Mesendoderm (in vitro differentiated cells): ENCODE measurements around the gene RXRA.

Experiments used
- DNase-seq: peaks from one replicate; pipeline ENCODE4 v3.0.0; 2013
- H2AK5ac ChIP-seq: 2 replicates; pipeline ENCODE4 v1.6.1; 2013; ENCODE audit warnings: low read length, inconsistent platforms
- H2BK120ac ChIP-seq: 2 replicates; pipeline ENCODE4 v1.6.1; 2013; ENCODE audit warnings: low read depth, mild to moderate bottlenecking, low read length, moderate library complexity, mixed read lengths
- H2BK15ac ChIP-seq: replicated peaks from 2 replicates; pipeline ENCODE4 v1.6.1; 2013; ENCODE audit warnings: low read depth, mild to moderate bottlenecking, moderate library complexity
- H2BK5ac ChIP-seq: 2 replicates; pipeline ENCODE4 v1.6.1; 2013; ENCODE audit warnings: low read length, inconsistent platforms
- H3K18ac ChIP-seq: 2 replicates; pipeline ENCODE4 v1.6.1; 2013; ENCODE audit warnings: mild to moderate bottlenecking, low read length, mixed read lengths
- H3K23ac ChIP-seq: one replicate; pipeline ENCODE4 v1.6.1; 2013; ENCODE audit warnings: low read length
- H3K27ac ChIP-seq: 2 replicates; pipeline ENCODE4 v1.5.1; 2013; ENCODE audit warnings: low read depth, mild to moderate bottlenecking, inconsistent platforms, low read length, moderate library complexity
- H3K27me3 ChIP-seq: 2 replicates; pipeline ENCODE4 v1.6.1; 2013; ENCODE audit warnings: low read length, control low read depth, mild to moderate bottlenecking, inconsistent platforms; ENCODE audit not compliant: insufficient read depth, poor library complexity
- H3K36me3 ChIP-seq: 2 replicates; pipeline ENCODE4 v1.6.1; 2013; ENCODE audit warnings: low read length, inconsistent platforms; ENCODE audit not compliant: control insufficient read depth, insufficient read depth
- H3K4ac ChIP-seq: one replicate; pipeline ENCODE4 v1.6.1; 2013; ENCODE audit warnings: low read depth, mild to moderate bottlenecking, low read length, moderate library complexity
- H3K4me1 ChIP-seq: 2 replicates; pipeline ENCODE4 v1.6.1; 2013; ENCODE audit warnings: low read depth, low read length, inconsistent platforms; ENCODE audit not compliant: control insufficient read depth
- H3K4me2 ChIP-seq: 2 replicates; pipeline ENCODE4 v1.6.1; 2013; ENCODE audit warnings: low read length
- H3K4me3 ChIP-seq: 2 replicates; pipeline ENCODE4 v1.5.1; 2013; ENCODE audit warnings: mild to moderate bottlenecking, low read length
- H3K56ac ChIP-seq: one replicate; pipeline ENCODE4 v1.6.1; 2013; ENCODE audit warnings: low read length
- H3K79me1 ChIP-seq: 2 replicates; pipeline ENCODE4 v1.6.1; 2013; ENCODE audit warnings: low read length, inconsistent platforms
- H3K79me2 ChIP-seq: 2 replicates; pipeline ENCODE4 v1.6.1; 2013; ENCODE audit warnings: mild to moderate bottlenecking, low read length; ENCODE audit not compliant: control insufficient read depth, insufficient read depth
- H3K9ac ChIP-seq: 2 replicates; pipeline ENCODE4 v1.6.1; 2013; ENCODE audit warnings: low read length, inconsistent platforms
- H4K5ac ChIP-seq: one replicate; pipeline ENCODE4 v1.6.1; 2013; ENCODE audit warnings: low read length
- H4K8ac ChIP-seq: one replicate; pipeline ENCODE4 v1.6.1; 2013; ENCODE audit warnings: low read depth, mild to moderate bottlenecking, control low read depth, low read length, moderate library complexity
- whole genome bisulfite sequencing: extraction: QIAGEN DNeasy Blood & Tissue Kit; methylation state at CpG from one replicate; pipeline ENCODE4 v1.1.7; 2013; ENCODE audit warnings: low lambda C conversion rate, missing lambda C conversion rate; ENCODE audit not compliant: insufficient coverage; ENCODE audit errors: extremely low coverage; 5-methylcytosine and 5-hydroxymethylcytosine counted together

The RXRA gene

DNA sequence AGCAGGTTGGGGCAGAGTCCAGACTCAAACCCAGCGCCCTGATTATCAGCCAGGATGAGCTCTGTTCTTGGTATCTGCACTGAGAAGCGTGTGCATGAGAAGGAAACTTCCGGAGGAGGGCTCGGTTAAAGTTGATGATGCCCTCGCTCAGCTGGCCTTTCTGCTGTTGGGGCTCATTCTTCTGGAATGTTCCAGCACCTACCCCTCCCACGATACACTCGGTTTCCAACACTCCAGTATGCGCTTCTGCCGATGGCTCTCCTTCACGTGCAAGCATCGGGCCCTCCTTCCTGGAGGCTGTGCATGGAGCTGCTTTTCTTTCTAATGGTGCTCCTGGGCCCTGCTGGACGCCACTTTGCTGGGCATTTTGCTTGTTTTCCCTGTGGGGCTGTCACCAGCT is 134.0 kb downstream of the RXRA start:
- Histone ChIP-seq H2BK15ac (no peak overlapping the region), H3K27ac (no peak overlapping the region)

GRCh38 chr9:134460896-134461295 is 134.6 kb downstream of the RXRA start:
- no CpG with 5 or more reads among the region's 5 CpGs for WGBS
- H3K56ac ChIP-seq, result no peak overlapping the region
- H3K4me1 ChIP-seq, result no peaks in the 10 kb centered on the region
- no peak overlapping the region for H2BK5ac ChIP-seq
- no peak overlapping the region for H2BK15ac ChIP-seq
- H3K4me2 ChIP-seq, result no peak overlapping the region
- no peaks in the 10 kb centered on the region for H3K27me3 ChIP-seq
- H3K79me2 ChIP-seq, result no peaks in the 10 kb centered on the region
- H3K23ac ChIP-seq, result no peak overlapping the region
- no peak overlapping the region for H3K4me3 ChIP-seq
- no peak overlapping the region for H3K18ac ChIP-seq
- no peak overlapping the region for H4K5ac ChIP-seq
- no peak overlapping the region for H3K4ac ChIP-seq
- H2AK5ac ChIP-seq, result no peak overlapping the region
- no peaks in the 10 kb centered on the region for H3K79me1 ChIP-seq
- no peak overlapping the region for H3K27ac ChIP-seq
- H3K9ac ChIP-seq, result no peak overlapping the region
- no peak overlapping the region for H4K8ac ChIP-seq
- no peak overlapping the region for H2BK120ac ChIP-seq
- H3K36me3 ChIP-seq, result no peaks in the 10 kb centered on the region
- DNase-seq, result no peak

More for the DNA sequence above, 134.0 kb downstream of the RXRA start:
- H3K4me1 ChIP-seq, result no peaks in the 10 kb centered on the region
- no peak overlapping the region for H3K18ac ChIP-seq
- H3K79me2 ChIP-seq, result no peaks in the 10 kb centered on the region
- no peak overlapping the region for H2BK120ac ChIP-seq
- no peak overlapping the region for H4K8ac ChIP-seq
- no peak overlapping the region for H3K23ac ChIP-seq
- WGBS, result no CpG with 5 or more reads among the region's 12 CpGs
- H3K4ac ChIP-seq, result no peak overlapping the region
- no peak overlapping the region for H4K5ac ChIP-seq
- H3K9ac ChIP-seq, result no peak overlapping the region
- H2BK5ac ChIP-seq, result no peak overlapping the region
- no peak overlapping the region for H3K56ac ChIP-seq
- H2AK5ac ChIP-seq, result no peak overlapping the region
- H3K4me2 ChIP-seq, result no peak overlapping the region
- no peaks in the 10 kb centered on the region for H3K79me1 ChIP-seq
- no peaks in the 10 kb centered on the region for H3K27me3 ChIP-seq
- H3K4me3 ChIP-seq, result no peak overlapping the region
- no peaks in the 10 kb centered on the region for H3K36me3 ChIP-seq
- no peak for DNase-seq

GRCh38 chr9:134461426-134461982 is 135.2 kb downstream of the RXRA start:
- no peaks in the 10 kb centered on the region for H3K36me3 ChIP-seq
- no peak overlapping the region for H3K4ac ChIP-seq
- DNase-seq, result no peak
- H3K4me1 ChIP-seq, result no peaks in the 10 kb centered on the region
- no peak overlapping the region for H3K9ac ChIP-seq
- H4K5ac ChIP-seq, result no peak overlapping the region
- no peaks in the 10 kb centered on the region for H3K79me2 ChIP-seq
- no peak overlapping the region for H4K8ac ChIP-seq
- H3K18ac ChIP-seq, result no peak overlapping the region
- H2BK120ac ChIP-seq, result no peak overlapping the region
- H3K4me2 ChIP-seq, result no peak overlapping the region
- H3K4me3 ChIP-seq, result no peak overlapping the region
- H2BK5ac ChIP-seq, result no peak overlapping the region
- WGBS, result no CpG with 5 or more reads among the region's 8 CpGs
- H2BK15ac ChIP-seq, result no peak overlapping the region
- no peak overlapping the region for H3K23ac ChIP-seq
- H3K27ac ChIP-seq, result no peak overlapping the region
- H3K27me3 ChIP-seq, result no peaks in the 10 kb centered on the region
- no peak overlapping the region for H3K56ac ChIP-seq
- no peaks in the 10 kb centered on the region for H3K79me1 ChIP-seq
- no peak overlapping the region for H2AK5ac ChIP-seq

GRCh38 chr9:134462318-134462717 is 136.1 kb downstream of the RXRA start:
- H2BK5ac ChIP-seq, result no peak overlapping the region
- no peak overlapping the region for H3K4me2 ChIP-seq
- H3K27me3 ChIP-seq, result no peaks in the 10 kb centered on the region
- H2BK120ac ChIP-seq, result no peak overlapping the region
- no peaks in the 10 kb centered on the region for H3K4me1 ChIP-seq
- H3K79me1 ChIP-seq, result no peaks in the 10 kb centered on the region
- H3K36me3 ChIP-seq, result no peaks in the 10 kb centered on the region
- no peak overlapping the region for H4K5ac ChIP-seq
- DNase-seq, result no peak
- no peak overlapping the region for H3K23ac ChIP-seq
- no peak overlapping the region for H4K8ac ChIP-seq
- H3K4ac ChIP-seq, result no peak overlapping the region
- no peak overlapping the region for H3K56ac ChIP-seq
- WGBS, result no CpG with 5 or more reads among the region's 13 CpGs
- H3K79me2 ChIP-seq, result no peaks in the 10 kb centered on the region
- H3K9ac ChIP-seq, result no peak overlapping the region
- H2AK5ac ChIP-seq, result no peak overlapping the region
- no peak overlapping the region for H3K4me3 ChIP-seq
- H3K27ac ChIP-seq, result no peak overlapping the region
- no peak overlapping the region for H2BK15ac ChIP-seq
- no peak overlapping the region for H3K18ac ChIP-seq

DNA sequence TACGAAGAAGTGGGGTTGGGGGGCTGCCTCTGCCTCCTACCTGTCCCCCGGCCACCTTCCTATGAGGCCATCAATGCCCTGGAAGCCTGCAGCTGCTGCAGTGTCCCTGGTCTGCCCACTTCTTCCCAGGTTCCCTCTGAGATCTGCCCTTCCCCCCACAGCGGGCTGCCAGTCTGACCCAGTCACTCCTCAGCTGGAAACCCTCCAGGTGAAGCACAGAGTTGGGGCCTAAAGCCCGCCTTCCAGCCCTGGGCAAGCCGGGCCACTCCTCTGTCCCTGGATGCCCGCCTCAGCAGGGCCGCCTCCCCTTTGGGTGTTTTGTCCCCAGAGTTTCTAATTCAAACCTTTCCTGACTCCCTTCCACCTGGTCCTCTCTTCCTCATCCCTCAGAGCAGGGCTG is 137.0 kb downstream of the RXRA start:
- H3K27ac ChIP-seq, result no peak overlapping the region
- H3K23ac ChIP-seq, result no peak overlapping the region
- DNase-seq, result no peak
- H3K4me2 ChIP-seq, result no peak overlapping the region
- no peaks in the 10 kb centered on the region for H3K79me2 ChIP-seq
- no peaks in the 10 kb centered on the region for H3K4me1 ChIP-seq
- no peak overlapping the region for H3K4me3 ChIP-seq
- H3K56ac ChIP-seq, result no peak overlapping the region
- H2BK15ac ChIP-seq, result no peak overlapping the region
- H2BK120ac ChIP-seq, result no peak overlapping the region
- H2AK5ac ChIP-seq, result no peak overlapping the region
- no peak overlapping the region for H3K4ac ChIP-seq
- no peaks in the 10 kb centered on the region for H3K27me3 ChIP-seq
- no peak overlapping the region for H2BK5ac ChIP-seq
- no peak overlapping the region for H3K9ac ChIP-seq
- no peak overlapping the region for H4K5ac ChIP-seq
- WGBS, result no CpG with 5 or more reads among the region's 7 CpGs
- H4K8ac ChIP-seq, result no peak overlapping the region
- no peaks in the 10 kb centered on the region for H3K79me1 ChIP-seq
- H3K18ac ChIP-seq, result no peak overlapping the region
- no peaks in the 10 kb centered on the region for H3K36me3 ChIP-seq

DNA sequence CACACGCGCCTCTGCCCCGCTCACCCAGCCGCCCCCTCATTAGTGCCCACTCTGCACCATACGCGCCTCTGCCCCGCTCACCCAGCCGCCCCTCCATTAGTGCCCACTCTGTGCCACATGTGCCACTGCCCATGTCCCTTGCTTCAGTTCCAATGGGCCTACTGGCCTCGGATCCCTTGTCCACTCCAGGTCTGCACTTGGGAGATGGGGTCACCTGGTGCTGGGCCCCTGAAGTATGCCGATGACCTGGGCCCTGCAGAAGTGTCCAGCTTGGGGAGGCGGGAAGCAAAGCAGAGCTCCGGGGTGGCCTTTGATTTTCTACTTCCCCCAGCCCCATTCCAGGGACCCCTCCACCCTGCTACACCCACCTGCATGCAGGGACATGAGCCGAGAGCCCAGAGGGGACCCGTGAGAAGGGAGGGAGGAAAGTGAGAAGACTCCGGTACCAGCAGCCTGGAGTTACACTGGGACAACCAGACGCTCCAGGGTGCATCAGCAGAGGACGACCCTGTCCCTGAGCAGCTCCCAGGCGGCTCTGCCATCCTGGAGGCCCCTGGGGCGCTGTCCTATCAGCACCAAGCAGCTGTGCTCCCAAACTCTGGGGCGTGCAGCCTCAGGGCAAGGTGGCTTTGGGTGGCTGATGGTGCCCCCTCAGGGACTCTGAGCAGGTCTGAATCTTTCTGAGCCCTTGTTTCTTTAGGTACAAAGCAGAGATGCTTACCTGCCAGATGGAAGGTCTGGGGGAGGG is 140.8 kb downstream of the RXRA start:
- no peaks in the 10 kb centered on the region for H3K36me3 ChIP-seq
- no peak overlapping the region for H4K8ac ChIP-seq
- H4K5ac ChIP-seq, result no peak overlapping the region
- no peaks in the 10 kb centered on the region for H3K79me2 ChIP-seq
- no peak overlapping the region for H2BK15ac ChIP-seq
- no CpG with 5 or more reads among the region's 20 CpGs for WGBS
- H3K27me3 ChIP-seq, result no peaks in the 10 kb centered on the region
- no peak overlapping the region for H3K4me3 ChIP-seq
- H2AK5ac ChIP-seq, result no peak overlapping the region
- no peaks in the 10 kb centered on the region for H3K4me1 ChIP-seq
- no peak overlapping the region for H3K27ac ChIP-seq
- no peak overlapping the region for H3K4me2 ChIP-seq
- no peaks in the 10 kb centered on the region for H3K79me1 ChIP-seq
- no peak overlapping the region for H2BK5ac ChIP-seq
- no peak overlapping the region for H3K9ac ChIP-seq
- H3K4ac ChIP-seq, result no peak overlapping the region
- H2BK120ac ChIP-seq, result no peak overlapping the region
- no peak for DNase-seq
- H3K23ac ChIP-seq, result no peak overlapping the region
- H3K18ac ChIP-seq, result no peak overlapping the region
- H3K56ac ChIP-seq, result no peak overlapping the region
